HG03575 (cell line): Measurements from ENCODE around the gene ZSCAN1.
A peak's percentile ranks its signal among the peaks of the same experiment; 100 is the strongest.
"Not testable (repeated sequence)": the region's sequence is repeated elsewhere in the genome, so short reads cannot be mapped to it uniquely, and the experiment has no call there.

ENCODE experiments used
- ATAC-seq: cut with Tn5 transposase; IDR thresholded peaks from one replicate; pipeline ENCODE4 v1.9.1; 2021; ENCODE audit not compliant: unreplicated experiment, insufficient number of reproducible peaks, low FRiP score; ENCODE audit errors: extremely low read depth

Gene ZSCAN1, protein sequence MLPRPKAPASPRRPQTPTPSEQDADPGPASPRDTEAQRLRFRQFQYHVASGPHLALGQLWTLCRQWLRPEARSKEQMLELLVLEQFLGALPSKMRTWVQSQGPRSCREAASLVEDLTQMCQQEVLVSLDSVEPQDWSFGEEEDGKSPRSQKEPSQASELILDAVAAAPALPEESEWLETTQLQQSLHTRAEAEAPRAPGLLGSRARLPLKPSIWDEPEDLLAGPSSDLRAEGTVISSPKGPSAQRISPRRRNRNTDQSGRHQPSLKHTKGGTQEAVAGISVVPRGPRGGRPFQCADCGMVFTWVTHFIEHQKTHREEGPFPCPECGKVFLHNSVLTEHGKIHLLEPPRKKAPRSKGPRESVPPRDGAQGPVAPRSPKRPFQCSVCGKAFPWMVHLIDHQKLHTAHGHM

DNA sequence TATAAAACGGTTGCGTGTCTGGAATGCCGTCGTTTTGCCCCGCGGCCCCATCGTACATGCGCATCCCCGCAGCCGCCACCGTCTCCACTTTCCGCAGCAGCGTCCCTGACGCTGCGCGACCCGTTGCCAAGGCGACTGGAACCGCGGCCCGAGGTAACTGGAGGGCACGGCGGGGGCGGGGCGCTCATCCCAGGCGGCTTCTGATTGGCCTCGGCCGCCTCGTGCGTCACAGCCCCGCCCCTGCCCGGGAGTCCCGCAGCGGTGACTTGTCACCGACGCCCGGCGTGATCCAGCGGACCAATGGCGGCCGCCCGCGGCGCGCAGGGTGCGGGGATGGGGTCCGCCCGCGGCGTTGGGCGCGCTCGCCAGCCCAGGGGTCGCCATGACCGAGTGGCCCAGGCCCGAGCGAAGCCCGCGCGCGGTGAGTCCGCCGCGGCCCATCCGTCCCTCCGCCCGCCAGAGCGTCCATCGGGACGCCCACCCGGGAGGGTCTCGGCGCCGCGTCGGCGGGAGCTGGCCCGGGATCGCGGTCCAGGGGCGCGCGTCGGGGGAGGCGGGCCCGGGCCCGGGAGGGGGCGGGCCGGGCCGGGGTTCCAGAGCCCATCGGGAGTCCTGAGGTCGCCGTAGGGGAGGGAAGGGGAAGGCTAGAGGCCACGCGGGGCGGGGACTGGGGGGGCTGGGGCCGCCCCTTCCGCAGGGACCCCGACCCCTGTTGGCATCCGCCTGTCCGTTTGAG, at the start of gene ZSCAN1:
ZSCAN1 (plus strand) TSS at position 285 of the 736 bp plus-strand sequence. CDS start 3,812 bp downstream, outside the sequence.
- no peak for ATAC-seq

DNA sequence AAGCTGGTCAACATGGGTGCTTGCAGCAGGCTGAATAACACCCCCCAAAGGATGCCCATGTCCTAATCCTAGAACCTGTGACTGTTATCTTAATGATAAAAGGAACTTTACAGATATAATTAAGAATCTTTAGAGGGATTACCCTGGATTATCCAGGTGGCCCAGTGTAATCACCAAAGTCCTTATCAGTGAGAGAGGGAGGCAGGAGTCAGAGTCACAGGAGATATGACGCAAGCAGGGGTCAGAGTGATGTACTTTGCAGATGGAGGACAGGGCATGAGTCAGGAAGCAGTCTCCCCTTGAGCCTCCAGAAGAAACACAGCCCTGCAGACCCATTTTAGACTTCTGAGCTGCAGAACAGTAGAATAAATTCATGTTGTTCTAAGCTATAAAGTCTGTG, 41.0 kb upstream of the ZSCAN1 start:
- no peak for ATAC-seq

DNA sequence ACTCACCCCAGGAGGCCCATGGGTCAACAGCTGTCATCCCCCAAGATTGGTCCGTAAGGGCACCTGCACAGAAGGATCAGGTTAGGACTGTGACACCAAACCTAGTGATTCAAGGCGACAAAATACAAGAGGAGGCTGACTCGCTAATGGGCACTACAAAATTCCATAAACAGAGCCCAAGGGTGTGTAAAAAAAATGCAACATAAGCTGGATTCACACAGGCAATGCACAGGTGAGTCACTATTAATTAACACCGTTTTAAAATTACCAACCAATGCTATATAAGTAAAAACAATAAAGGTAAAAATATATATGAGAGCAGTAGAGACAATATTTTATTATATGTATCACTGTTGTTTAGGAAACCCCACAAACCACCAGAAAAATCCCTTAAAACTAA, 33.1 kb upstream of the ZSCAN1 start:
- no peak for ATAC-seq

DNA sequence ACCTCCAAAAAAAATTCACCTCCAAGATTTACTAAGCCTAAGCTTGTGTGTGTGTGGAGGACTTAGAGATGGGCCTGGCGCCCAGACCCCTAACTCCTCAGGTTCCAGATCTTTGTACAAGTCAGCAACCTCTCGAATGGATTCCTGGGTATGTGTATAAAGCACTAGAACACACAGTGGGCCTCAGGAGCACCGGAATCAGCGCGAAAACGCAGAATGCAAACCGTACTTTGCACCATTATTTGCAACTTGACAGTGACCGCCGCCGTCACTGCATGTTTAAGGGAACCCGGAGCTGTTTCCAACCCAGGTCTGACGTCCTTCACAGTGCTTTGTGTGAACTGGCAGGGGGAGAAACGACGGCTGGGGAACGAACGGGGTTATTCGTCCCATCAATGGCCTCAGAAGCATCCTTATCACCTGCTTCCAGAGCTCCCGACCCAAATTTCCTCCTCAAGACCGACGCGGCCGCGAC, 31.9 kb upstream of the ZSCAN1 start:
- ATAC-seq, result no peak

DNA sequence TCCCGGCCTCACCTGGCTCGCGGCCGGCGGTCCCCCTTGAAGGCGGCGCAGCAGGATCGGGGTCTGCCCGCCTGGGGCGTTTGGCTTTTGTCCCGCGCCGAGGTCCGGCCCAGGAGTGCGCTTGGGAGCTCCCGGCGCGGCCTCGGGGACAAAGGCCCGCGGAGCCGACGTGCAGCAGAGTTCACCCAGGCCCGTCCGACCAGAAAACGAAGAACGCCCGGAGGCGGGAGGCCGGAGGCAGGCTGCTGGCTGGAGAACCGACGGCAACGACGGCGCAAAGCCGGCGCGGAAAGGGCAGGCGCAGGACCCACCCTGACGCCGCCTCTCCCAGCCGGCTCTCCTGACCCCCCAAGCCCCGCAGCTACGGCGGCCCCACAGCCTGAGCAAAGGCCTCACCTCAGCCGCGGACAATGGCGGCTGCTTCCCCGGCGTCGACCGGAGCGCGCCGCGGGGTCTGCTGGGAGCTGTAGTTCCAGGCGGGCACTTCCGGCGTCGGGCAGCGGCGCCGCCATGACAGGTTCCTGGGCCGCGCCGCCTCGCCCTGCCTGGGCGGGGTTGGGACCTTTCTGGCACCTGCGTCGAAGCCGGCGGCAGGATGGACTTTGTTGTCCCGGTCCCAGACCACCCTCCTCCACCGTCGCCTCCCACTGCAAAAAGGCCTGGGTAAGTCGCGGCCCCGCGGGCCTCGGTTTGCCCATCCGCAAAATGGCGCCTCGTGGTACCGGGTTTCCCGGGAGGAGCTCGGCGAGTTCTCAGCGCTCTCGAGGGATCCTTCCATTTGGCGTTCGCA, 31.2 kb upstream of the ZSCAN1 start, which contains the start of gene ZNF606:
ZNF606 (minus strand) TSS at position 437 of the 790 bp plus-strand sequence. CDS start 1,501 bp downstream, outside the sequence.
- no peak for ATAC-seq

DNA sequence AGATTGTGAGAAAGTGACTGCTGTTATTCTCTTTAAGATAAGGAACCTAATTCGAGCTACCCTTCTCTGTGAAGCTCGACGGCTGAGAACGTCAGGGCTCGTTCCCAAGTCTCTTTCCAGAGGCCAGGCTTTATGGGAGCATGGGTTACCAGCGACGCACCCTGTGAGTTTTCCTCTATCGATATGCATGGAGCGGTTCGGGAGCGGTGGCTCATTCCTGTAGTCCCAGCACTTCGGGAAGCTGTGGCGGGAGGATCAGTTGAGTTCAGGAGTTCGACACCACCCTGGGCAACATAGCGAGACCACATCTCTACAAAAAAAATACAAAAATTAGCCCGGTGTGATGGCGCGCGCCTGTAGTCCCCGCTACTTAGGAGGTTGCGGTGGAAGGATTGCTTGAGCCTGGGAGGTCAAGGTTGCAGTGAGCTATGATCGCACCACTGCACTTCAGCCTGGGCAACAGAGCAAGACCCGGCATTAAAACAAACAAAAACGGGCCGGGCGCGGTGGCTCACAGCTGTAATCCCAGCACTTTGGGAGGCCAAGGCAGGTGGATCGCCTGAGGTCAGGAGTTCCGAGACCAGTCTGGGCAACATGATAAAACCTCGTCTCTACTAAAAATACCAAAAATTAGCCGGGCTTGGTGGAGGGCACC, 30.5 kb upstream of the ZSCAN1 start:
- ATAC-seq, result no peak

DNA sequence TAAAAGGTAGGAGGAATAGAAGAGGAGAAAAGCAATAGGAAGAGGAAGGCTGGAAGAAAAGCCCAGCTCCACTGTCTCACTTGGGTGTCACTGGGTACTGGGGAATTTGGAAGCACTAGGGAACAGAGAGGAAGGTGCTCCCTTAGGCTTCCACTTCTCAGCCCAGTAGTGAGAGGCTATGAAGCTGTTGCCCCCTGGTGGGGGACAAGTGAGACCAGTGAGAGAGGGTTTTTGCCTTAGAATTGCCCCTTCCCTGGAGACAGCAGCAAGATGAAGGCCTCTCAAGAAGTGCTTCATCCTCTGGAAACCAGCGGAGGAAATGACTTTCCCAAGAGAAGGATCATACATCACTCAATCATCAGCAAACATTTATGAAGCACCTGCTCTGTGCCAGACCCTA, 26.5 kb upstream of the ZSCAN1 start:
- no peak for ATAC-seq

DNA sequence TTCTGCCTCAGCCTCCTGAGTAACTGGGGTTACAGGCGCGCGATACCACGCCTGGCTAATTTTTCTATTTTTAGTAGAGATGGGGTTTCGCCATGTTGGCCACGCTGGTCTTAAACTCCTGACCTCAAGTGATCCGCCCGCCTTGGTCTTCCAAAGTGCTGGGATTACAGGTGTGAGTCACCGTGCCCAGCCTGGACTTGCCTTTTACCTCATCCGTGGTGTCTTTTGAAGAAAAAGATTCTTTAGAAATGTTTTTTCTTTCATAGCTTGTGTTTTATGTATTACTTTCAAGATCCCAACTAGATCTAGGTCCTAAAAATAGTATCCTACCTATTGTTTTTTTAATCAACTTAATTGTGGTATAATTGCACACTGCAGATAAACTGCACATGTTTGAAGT, 24.9 kb upstream of the ZSCAN1 start:
- ATAC-seq, result not testable (repeated sequence)

DNA sequence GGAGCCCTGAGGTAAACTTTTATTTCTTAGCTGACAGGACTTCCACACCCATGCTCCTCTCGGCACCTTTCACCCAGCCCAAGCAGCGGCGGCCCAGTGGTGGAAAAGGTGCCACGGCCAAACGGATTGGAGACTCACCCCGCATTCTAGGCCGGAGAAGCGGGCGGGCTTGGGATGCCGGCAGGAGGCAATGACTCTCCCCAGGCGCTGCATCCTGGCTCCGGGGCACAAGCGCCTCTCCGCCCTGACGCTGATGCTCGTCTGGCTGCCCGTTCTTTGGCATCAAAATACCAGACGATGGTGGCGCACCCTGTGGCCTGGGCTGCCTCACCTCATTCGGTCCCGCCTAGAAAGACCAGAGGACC, 24.5 kb upstream of the ZSCAN1 start:
- ATAC-seq, result no peak

DNA sequence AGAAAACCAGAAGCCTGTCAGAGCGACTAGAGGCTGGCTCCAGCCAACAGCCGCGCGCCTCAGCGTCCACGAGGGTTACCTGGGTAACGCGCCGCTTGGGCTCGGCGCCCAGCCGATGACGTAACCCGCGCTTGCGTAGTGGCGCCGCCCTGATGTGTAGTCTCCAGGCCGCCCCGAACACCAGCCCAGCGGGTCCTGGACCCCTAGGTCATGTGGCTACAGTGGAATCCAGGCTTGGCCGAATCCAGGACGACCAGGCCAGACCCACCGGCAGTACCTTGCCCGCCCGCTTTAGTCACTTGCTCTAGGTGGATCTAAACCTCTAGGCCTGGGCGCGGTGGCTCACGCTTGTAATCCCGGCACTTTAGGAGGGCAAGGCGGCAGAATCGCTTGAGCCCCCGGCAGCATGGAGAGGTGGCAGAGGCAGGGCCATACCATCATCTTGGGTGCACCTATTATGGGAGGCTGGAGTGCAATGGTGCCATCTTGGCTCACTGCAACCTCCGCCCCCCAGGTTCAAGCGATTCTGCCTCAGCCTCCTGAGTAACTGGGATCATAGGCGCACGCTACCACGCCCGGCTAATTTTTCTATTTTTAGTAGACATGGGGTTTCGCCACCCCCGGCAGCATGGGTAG, 24.0 kb upstream of the ZSCAN1 start:
- ATAC-seq, result peak; percentile 45

DNA sequence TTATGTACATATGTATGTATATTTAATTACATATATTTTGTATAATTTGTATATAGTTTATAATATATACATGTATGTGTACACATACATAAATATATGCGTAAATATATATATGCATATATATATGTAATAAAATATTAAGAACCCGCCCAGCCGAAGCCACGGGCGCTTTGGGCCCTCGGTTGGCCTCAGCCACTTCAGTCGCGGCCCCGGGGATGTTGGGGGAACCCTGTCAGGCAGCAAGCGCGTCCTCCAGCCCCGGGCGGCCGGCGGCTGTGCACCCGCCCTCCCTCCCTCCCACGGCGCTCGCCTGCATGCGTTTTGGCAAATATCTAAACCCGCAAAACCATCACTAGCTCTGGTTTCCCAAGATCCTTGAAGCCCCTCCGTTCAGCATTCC, 23.3 kb upstream of the ZSCAN1 start:
- ATAC-seq, result no peak

DNA sequence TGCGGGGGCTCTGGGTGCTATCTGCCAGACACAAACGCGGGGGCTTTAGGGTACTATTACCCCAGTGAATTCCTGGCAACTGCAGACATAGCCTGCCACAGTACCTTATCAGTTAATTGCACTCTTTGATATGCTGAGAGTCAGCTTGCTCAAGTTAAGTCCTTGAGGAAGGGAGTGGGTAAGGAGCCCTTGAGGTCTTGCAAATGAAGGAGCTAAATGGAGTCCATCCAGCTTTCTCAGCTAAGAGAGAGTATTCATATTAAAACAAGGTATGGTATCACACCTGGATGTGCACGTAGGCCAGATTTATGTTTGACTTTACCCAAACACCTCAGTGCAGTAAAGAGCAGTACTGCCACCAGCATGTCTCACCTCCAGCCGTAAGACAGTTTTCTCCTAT, 19.7 kb upstream of the ZSCAN1 start:
- ATAC-seq, result no peak

DNA sequence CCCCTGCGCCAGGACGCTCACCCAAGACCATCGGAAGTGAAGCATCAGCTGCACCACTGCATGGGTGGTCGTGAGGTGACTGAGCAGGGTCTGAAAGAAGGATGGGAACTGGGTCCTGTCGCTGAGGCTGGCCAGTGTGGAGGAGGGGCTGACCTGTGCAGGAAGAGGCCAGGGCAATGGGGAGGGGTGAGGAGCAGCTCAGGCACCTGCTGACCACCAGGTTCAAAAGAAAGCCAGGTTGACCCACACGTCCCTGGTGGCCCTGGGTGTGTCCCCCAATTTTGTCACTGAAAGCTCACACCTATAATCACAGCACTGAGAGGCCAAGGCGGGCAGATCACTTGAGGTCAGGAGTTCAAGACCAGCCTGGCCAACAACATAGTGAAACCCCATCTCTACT, 13.7 kb upstream of the ZSCAN1 start:
- ATAC-seq, result no peak

DNA sequence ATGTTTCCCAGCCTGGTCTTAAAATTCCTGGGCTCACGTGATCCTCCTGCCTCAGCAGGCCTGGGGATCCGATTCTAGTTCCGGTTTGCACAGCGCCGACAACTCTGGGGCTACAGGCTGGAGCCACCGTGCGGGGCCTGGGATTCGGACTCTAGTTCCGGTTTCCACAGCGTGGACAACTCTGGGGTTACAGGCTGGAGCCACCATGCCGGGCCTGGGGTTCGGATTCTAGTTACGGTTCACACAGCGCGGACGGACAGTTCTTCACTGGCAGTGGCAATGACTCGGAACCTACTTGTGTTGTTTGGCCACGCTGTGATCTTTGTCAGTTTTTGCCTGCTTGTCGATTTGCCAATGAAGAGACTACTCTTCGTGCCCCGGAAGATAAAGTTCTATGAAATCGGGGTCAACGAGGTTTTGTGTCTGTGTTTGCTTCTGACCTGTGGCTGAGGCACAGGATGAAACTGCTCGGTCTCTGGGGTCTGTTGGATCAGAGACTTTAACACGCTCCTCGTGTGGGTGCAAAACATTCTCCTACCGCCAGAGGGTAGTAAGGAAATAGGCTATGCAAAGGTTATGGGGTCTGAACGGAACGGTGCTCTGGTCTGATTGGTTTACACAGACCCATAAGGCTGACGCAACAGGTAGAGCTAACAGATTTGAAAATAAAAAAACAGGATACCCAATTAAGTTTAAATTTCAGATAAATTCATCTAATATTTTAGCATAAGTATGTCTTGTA, 12.1 kb upstream of the ZSCAN1 start:
- no peak for ATAC-seq

DNA sequence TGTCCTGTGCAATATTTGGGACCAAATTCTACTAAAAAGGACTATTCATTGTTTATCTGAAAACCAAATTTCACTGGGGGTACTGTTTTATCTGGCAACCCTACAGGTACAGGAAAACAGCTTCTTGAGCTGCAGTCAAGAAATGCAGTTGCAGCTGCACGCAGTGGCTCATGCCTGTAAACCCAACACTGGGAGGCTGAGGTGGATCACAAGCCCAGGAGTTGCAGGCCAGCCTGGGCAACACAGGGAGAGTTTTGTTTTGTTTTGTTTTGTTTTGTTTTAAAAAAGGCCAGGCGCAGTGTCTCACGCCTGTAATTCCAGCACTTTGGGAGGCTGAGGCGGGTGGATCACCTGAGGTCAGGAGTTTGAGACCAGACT, 11.6 kb upstream of the ZSCAN1 start:
- ATAC-seq, result no peak

DNA sequence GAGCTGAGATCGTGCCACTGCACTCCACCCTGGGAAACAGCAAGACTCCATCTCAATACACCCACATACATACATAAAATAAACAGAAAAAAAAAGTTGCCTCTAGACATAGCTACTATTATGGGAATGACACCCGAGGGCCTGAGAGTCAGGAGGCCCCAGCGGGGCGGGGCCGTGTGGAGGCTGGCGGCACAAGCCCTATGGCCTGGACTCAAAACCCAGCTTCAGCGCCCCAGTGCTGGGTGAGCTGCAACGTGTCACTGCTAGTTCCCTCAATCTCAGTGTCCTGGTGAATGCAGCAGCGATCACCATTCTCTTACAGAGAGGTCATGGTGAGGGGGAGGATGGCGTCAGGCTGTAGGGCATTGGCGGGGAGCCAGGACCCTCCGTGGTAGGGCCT, 9.2 kb upstream of the ZSCAN1 start:
- no peak for ATAC-seq

DNA sequence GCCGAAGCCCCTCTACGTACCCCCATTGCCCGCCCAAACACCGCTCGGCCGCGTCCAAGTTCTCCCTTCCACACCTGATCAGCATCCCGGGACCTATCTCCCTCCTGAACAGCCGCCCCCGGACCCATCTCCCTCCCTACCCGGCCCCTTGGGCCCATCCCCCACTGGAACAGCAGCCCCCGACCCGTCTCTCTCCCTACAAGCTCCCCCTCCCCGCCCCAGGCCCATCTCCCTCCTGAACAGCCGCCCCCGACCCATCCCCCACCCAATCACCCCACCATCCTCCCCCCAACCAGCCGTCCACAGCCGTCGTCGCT, 610 bp downstream of the ZSCAN1 start:
- no peak for ATAC-seq

DNA sequence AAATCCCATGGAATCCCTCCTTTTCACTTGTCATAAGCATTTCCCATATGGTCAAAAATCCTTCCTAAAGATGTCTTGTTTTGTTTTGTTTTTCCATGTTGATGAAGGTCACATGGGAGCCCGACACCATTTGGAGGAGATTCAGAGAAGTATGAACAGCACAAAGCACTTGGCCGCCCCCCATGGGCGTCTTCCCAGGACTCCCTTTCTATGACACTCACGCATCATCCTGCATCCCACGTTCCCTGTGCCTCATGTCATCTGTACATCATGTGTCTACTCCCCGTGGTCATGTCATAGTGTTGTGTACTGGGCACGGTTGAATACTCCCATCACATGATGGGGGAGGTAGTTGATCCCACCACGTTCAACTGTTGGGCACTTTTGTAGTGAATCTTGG, 2.0 kb downstream of the ZSCAN1 start:
- no peak for ATAC-seq
